Fibroblast of villous mesenchyme (primary cell): ENCODE data around the gene CGN. TPM values are rescaled to one million over a fixed set of nuclear protein-coding genes. Genes with fewer than 3 reads are reported as not detected.
A peak's percentile ranks its signal among the peaks of the same experiment; 100 is the strongest.

Source experiments
- DNase-seq: peaks from one replicate; pipeline ENCODE4 v3.0.0-alpha.2; 2010; ENCODE audit warnings: low read depth
- H3K4me3 ChIP-seq: 2 replicates; pipeline ENCODE4 v1.5.1; 2011; ENCODE audit warnings: low read depth, mild to moderate bottlenecking, low read length
- total RNA-seq: library from RNA; depleted of rRNA; stranded (reverse); fragments of >200 nt; gene quantifications from 2 replicates; pipeline ENCODE4 v1.2.3, GENCODE V29; 2012
- TF ChIP-seq, protein P1 (sequence below): IDR thresholded peaks from 2 replicates; pipeline ENCODE4 v1.5.1; 2012; ENCODE audit warnings: low read depth, mild to moderate bottlenecking, low read length; ENCODE audit not compliant: insufficient read depth

The CGN gene
- total RNA-seq, 1 donor = not detected

DNA sequence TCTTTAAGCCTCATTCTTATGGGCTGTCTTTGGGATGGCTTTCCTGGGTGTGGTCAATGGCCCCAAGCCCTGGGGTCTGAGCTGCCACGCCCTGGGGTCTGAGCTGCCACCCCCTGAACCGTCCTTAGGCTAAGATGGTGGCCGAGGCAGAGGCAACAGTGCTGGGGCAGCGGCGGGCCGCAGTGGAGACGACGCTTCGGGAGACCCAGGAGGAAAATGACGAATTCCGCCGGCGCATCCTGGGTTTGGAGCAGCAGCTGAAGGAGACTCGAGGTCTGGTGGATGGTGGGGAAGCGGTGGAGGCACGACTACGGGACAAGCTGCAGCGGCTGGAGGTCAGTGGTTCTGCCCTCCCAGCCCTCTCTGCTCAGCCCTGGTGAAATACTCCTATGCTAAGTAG lies 18.6 kb downstream of the CGN start:
- DNase-seq = no peak
- TF ChIP-seq, protein P1, sequence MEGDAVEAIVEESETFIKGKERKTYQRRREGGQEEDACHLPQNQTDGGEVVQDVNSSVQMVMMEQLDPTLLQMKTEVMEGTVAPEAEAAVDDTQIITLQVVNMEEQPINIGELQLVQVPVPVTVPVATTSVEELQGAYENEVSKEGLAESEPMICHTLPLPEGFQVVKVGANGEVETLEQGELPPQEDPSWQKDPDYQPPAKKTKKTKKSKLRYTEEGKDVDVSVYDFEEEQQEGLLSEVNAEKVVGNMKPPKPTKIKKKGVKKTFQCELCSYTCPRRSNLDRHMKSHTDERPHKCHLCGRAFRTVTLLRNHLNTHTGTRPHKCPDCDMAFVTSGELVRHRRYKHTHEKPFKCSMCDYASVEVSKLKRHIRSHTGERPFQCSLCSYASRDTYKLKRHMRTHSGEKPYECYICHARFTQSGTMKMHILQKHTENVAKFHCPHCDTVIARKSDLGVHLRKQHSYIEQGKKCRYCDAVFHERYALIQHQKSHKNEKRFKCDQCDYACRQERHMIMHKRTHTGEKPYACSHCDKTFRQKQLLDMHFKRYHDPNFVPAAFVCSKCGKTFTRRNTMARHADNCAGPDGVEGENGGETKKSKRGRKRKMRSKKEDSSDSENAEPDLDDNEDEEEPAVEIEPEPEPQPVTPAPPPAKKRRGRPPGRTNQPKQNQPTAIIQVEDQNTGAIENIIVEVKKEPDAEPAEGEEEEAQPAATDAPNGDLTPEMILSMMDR = no peak

DNA sequence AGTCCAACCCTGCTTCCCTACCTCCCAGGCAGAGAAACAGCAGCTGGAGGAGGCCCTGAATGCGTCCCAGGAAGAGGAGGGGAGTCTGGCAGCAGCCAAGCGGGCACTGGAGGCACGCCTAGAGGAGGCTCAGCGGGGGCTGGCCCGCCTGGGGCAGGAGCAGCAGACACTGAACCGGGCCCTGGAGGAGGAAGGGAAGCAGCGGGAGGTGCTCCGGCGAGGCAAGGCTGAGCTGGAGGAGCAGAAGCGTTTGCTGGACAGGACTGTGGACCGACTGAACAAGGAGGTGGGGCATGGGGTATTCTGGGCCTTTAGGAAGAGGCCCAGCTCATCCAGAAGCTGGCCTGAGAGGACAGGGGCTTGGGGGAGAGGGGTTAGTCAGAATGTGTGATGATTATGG lies 19.3 kb downstream of the CGN start:
- TF ChIP-seq, protein P1 = no peak
- DNase-seq = no peak
- H3K4me3 ChIP-seq = no peak overlapping the region

More for the DNA sequence above, 18.6 kb downstream of the CGN start:
- H3K4me3 ChIP-seq = peak overlapping the region; percentile 25

DNA sequence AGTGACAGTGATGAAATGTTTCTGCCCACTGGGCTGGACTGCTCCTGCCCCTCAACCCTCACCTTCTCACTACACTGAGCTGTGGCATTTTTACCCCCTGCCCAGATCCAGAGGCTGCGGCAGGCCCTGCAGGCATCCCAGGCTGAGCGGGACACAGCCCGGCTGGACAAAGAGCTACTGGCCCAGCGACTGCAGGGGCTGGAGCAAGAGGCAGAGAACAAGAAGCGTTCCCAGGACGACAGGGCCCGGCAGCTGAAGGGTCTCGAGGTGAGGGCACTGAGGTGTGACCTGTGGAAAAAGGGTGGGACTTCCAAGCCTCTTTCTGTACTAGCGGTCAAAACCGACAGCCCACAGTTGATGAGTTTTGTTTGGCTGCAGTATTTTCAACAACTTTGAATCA lies 22.7 kb downstream of the CGN start:
- H3K4me3 ChIP-seq = no peak overlapping the region
- TF ChIP-seq, protein P1 = no peak
- no peak for DNase-seq

DNA sequence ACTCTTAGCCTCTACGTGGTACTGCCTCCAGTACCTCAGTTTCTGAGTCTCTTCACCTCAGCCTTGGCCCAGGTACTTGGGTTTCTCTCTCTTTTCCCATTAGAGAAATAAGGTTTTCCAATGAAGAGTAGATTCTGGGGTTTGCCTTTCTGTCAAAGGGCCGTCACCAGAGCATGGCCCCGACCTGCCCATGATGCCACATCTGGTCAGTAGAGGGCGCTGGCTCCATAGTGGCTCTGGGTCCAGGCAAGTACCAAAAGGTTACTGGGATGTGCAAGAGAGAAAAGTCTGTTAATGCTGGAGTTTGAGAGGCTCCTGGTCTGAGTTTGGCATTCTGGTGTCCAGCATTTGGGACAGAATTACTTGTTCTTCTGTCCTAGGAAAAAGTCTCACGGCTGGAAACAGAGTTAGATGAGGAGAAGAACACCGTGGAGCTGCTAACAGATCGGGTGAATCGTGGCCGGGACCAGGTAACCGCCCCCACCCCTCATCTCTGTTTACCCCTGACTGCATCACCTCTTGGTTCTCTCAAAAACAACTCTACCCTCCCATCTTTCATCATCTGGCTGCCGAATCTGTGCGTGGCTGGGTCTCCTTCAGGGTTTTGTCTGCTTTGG lies 23.6 kb downstream of the CGN start:
- TF ChIP-seq, protein P1 = peak; percentile 99
- no peak overlapping the region for H3K4me3 ChIP-seq
- peak; percentile 73 for DNase-seq

DNA sequence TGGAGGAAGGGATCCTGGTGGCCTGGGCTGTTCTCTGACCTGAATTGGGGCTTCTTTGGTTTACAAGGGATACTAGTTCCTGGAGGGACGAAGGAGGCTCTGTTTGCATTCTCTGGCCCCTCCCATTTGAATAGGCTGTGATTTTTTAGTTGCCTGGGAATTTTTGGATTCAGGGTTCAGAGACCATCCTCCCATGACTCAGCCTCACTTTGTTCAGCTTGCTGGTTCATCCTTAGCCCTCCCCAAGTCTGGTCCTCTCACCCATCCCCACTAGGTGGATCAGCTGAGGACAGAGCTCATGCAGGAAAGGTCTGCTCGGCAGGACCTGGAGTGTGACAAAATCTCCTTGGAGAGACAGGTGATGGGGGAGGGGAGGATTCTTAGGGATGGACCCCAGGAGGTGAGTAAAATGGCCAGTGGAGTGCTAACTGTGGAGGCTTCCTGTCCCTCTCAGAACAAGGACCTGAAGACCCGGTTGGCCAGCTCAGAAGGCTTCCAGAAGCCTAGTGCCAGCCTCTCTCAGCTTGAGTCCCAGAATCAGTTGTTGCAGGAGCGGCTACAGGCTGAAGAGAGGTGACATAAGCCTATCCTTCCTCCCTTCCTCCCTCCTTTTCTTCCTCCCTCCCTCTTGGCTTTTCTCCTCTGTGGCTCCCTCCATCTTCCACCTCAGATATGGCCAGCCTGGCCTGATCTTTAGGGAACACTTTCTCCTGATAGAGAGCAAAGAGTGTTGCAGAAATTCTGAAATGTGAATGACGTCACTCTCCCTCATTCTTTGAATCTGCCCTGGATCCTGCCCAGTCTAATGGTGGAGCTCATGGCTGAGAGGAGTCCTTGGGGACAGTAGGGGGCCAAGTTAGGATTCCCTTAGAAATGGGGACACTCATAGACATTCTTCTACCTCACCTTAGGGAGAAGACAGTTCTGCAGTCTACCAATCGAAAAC lies 24.4 kb downstream of the CGN start:
- TF ChIP-seq, protein P1 = no peak
- H3K4me3 ChIP-seq = no peak overlapping the region
- no peak for DNase-seq

DNA sequence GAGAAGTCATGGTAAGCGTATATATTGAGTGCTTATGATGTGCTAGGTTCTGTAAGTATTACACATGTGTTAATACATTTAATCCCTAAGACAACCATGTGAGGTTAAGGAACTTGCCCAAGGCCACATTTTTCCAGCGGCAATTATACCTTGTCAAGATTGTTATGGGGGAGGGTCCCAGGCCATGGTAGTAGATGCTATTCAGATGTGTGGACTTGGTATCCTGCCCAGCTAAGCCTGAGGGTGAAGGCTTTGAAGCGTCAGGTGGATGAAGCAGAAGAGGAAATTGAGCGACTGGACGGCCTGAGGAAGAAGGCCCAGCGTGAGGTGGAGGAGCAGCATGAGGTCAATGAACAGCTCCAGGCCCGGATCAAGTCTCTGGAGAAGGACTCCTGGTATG lies 25.3 kb downstream of the CGN start:
- no peak for DNase-seq
- H3K4me3 ChIP-seq = no peak overlapping the region
- TF ChIP-seq, protein P1 = no peak
